NCI-H1417 treated with DMSO at 0.1 percent for 48 hours (cell line): ENCODE measurements around the gene CHRNA5.
"Not testable (repeated sequence)": the region's sequence is repeated elsewhere in the genome, so short reads cannot be mapped to it uniquely, and the experiment has no call there.

ENCODE experiments used
- DNase-seq: peaks from one replicate; lab custom pipeline; 2025; lab: John Stamatoyannopoulos, UW

Gene CHRNA5

GRCh38 chr15:78565951-78566774 is 843 bp downstream of the CHRNA5 start:
- peak; percentile 6 for DNase-seq

- no peak for DNase-seq
Measured at GRCh38 chr15:78567531-78567930, 2.2 kb downstream of the CHRNA5 start.

DNA sequence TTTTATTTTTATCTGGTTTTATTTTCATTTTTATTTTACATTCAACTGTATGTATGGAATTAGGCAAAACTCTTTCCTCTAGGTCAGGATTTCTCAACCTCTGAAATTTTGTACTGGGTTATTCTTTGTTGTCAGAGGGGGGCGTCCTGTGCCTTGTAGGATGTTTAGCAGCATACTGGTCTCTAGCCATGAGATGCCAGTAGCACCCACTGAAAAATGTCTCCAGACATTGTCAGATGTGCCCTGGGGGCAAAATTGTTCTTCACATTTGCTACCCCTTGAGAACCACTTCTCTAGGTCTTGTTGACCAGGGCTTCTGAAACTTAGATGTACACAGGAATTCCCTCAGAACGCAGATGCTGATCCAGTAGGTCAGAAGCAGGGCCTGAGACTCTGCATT is 5.4 kb downstream of the CHRNA5 start:
- DNase-seq = no peak

- DNase-seq = no peak
Measured at GRCh38 chr15:78571382-78571781, 6.1 kb downstream of the CHRNA5 start.

- DNase-seq = no peak
Measured at GRCh38 chr15:78573416-78573815, 8.1 kb downstream of the CHRNA5 start.

GRCh38 chr15:78574944-78575343 is 9.6 kb downstream of the CHRNA5 start:
- no peak for DNase-seq

- no peak for DNase-seq
Measured at GRCh38 chr15:78597583-78597982, 32.3 kb downstream of the CHRNA5 start.

- no peak for DNase-seq
Measured at GRCh38 chr15:78598348-78598747, 33.0 kb downstream of the CHRNA5 start.

- no peak for DNase-seq
Measured at GRCh38 chr15:78599189-78599588, 33.9 kb downstream of the CHRNA5 start.

DNA sequence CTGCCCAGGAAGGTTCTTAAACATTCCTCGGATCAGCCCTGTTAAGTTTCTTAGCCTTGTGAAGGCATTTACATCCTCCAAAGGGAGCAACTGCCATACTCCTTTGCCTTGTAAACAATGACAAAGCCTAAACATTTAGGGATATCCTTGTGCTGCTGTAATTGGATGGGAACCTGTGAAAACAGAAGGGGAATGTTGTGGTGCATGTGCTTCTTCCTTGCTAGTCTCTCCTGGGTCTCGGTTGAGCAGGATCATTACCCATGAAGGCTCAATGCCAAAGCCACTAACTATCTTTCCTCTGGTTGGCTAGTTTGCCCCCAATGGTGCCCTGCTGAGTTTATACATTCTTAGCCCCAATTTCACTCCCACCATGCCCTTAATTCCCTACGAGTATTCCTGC is 38.1 kb downstream of the CHRNA5 start:
- no peak for DNase-seq

DNA sequence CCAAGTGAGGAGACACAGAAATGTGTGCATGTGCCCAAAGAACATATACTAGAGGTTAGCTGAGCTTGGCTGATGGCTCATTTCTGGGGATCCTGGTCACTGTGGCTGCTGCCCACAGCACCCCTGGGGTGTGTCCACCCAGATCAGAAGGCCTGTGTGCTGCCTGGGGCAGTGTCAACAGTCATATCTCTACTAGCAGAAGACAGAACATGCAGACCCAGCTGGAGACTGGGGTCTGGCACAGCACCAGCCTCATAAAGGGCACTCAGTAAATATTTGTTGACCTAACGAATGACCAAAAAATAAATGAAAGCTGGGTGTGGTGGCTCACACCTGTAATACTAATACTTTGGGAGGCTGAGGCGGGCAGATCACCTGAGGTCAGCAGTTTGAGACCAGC is 39.1 kb downstream of the CHRNA5 start:
- DNase-seq = no peak

GRCh38 chr15:78605201-78605600 is 39.9 kb downstream of the CHRNA5 start:
- DNase-seq = no peak

- DNase-seq = no peak
Measured at GRCh38 chr15:78605680-78606079, 40.4 kb downstream of the CHRNA5 start.

DNA sequence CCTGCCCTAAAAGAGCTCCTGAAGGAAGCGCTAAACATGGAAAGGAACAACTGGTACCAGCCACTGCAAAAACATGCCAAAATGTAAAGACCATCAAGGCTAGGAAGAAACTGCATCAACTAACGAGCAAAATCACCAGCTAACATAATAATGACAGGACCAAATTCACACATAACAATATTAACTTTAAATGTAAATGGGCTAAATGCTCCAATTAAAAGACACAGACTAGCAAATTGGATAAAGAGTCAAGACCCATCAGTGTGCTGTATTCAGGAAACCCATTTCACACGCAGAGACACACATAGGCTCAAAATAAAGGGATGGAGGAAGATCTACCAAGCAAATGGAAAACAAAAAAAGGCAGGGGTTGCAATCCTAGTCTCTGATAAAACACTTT is 44.2 kb downstream of the CHRNA5 start:
- DNase-seq = not testable (repeated sequence)

GRCh38 chr15:78614021-78614420 is 48.7 kb downstream of the CHRNA5 start:
- DNase-seq = no peak

GRCh38 chr15:78615151-78615589 is 49.9 kb downstream of the CHRNA5 start:
- no peak for DNase-seq

DNA sequence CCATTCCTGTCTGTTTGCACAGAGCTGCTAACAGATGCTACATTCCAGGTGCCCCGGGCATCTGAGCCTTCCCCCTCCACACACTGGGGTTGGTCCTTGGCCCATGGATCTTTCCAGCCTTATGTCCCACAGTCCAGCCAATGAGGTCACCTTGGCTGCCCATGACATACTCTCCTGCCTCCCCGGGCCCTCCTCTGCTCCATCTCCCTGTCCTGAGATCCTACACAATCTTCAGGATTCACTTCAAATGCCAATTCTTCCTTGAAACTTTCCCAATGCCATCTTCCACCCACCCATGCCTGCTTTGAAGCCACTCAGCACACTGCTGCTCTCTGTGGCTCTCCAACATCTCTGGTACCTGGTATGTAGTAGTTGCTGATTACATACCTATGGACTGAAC is 51.2 kb downstream of the CHRNA5 start:
- DNase-seq = no peak

GRCh38 chr15:78617076-78617475 is 51.8 kb downstream of the CHRNA5 start:
- no peak for DNase-seq

DNA sequence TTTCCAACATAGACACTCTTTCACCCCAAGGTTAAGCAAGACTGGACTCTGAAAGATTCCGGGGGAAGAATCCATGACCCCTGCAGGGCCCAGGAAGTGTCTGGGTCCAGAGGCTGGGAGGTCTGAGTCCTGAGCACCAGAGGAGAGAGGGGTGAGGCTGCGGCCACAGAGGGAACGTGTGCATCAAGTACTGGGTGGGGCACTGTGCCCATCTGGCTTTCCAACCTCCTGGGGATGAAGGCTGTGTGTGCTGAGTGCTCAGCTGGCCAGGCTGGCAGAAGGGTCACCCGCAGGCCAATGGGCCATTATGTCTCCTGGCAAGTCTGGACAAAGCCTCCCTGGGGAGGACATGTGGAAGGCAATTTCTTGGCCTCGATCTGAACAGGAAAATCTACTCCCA is 52.2 kb downstream of the CHRNA5 start:
- DNase-seq = no peak

DNA sequence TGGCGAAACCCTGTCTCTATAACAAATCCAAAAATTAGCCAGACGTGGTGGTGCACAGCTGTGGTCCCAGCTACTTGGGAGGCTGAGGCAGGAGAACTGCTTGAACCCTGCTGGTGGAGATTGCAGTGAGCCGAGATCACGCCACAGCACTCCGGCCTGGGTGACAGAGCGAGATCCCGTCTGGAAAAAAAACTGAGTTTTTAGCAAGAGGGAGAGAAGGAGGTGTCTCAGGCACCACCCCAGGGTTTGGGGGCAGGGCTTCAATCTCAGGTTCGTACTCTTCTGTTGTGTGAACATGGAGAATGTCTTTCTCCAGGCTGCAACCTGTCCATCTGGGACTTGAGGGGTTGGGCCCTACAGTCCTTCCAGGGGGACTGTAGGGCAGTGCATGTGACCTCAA is 52.7 kb downstream of the CHRNA5 start:
- DNase-seq = no peak

- DNase-seq = peak; percentile 65
Measured at GRCh38 chr15:78618490-78618934, 53.2 kb downstream of the CHRNA5 start.

GRCh38 chr15:78619022-78619950 is 54.0 kb downstream of the CHRNA5 start:
- DNase-seq = no peak

GRCh38 chr15:78620021-78620526 is 54.8 kb downstream of the CHRNA5 start:
- DNase-seq = no peak
